ENCODE data around the gene LCN12.

- TF ChIP-seq CTCF (IDR thresholded peaks at IDR 0.05) (no peak), EP300 (IDR thresholded peaks at IDR 0.05) (no peak), POLR2A (IDR thresholded peaks at IDR 0.05) (no peak)
These were observed 6.4 kb downstream of the LCN12 start for GRCh38 chr9:136958473-136958872.

Data from gastroesophageal sphincter (tissue), 3 donors.